HG02642 (cell line): ENCODE results near the gene SNX13.

Experiments used
- ATAC-seq: cut with Tn5 transposase; IDR thresholded peaks from one replicate; pipeline ENCODE4 v1.9.1; 2021; ENCODE audit warnings: mild to moderate bottlenecking; ENCODE audit not compliant: unreplicated experiment, poor library complexity

Gene SNX13

DNA sequence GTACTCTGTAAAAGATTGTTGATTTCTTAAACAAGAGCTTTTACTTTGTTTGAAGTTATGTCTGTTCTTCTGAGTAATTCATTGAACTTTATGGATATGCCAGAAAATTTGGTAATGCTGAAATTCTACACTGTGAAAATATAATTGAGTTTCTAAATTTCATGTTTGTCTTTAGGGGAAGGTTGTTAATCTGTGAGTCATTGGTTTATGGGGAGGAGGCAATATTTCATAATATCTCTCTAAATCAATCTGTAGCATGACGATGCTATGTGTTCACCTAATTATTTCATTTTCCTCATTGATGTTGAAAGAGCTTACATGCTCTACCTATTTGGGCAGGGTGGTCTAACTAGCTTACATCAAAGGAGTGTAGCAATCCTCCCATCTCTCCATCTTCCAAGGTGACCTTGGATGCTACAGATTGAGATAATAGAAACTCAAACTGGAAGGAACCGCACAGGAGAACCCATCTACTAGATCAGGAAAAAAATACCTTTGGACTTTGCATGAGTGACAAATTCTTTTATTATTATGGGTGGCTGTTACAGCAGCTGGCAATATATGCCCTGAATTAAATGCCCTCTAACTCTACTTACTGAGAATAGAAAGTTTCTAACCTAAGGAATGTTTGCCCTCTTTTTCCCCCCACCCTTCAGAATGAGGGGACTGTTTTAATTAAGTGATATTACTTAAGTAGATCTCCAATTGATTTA, 8.4 kb upstream of the SNX13 start:
- ATAC-seq, result no peak

DNA sequence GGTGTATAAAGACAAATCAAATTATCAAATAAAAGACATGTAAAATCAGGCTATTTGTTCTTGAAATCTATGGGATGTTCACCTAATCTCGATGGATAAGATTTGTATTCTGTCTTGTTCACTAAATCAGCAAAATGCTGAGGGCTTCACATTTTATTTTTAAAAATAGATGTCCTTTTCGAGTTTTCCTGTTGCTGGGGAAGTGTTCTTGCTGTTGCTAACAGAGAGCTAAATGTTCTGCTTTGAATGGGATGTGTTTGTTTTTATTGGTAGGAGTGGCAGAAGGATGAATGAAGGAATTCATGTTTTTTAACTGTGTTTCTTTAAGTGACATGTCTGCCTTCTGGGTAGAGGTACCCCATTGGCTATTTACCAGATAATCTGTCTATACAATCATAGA, 7.3 kb upstream of the SNX13 start:
- no peak for ATAC-seq

DNA sequence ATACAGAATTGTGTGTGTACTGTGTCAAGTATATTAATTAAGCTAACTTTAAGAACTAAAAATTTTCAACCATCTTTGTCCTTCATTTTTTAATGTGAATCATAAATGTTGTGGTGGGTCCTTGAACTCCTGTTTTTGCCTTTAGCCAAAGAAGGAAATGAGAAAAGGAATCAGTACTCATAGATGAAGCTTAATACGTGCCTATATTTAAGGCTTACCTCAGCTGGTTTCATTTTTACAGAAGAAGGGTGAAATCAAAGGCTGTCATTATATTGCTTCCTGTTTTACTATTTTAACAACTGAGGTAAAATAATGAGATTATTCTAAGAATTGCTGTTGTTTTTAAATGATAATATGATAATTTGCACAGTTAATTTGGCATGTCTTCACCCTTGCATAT, 6.3 kb upstream of the SNX13 start:
- ATAC-seq, result peak; percentile 74

DNA sequence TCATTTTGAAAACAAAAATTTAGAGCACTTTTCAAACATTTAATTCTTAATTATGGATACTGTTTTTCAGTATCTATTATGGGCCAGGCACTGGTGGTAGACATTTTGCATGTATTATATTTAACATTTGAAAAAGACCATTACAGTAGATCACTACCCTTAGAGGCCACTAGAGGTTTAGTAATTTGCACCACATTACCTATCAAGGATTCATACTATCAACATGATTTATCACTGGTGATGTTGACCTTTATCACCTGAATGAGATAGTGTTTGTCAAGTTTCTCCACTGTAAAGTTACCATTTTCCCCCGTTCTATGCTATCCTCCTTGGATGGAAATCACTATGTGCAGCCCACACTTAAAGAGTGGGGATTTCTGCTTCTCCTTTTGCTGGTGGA, 4.4 kb upstream of the SNX13 start:
- no peak for ATAC-seq

DNA sequence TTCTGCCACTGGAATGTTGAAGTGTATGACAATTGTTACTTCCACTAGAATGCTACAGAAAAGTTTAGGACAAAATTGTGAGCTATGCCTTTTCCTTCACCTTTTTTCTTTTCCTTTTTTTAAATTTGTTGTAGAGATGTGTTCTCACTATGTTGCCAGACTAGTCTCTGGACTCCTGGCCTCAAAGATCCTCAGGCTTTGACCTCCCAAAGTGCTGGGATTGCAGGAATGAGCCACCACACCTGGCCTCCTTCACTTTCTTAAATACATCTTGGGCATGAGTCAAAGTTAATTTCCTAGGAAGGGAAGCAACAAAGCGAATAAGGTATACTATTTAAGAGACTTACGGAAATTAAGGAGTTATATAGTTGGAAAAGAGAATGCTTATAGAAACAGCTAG, 2.7 kb upstream of the SNX13 start:
- no peak for ATAC-seq

DNA sequence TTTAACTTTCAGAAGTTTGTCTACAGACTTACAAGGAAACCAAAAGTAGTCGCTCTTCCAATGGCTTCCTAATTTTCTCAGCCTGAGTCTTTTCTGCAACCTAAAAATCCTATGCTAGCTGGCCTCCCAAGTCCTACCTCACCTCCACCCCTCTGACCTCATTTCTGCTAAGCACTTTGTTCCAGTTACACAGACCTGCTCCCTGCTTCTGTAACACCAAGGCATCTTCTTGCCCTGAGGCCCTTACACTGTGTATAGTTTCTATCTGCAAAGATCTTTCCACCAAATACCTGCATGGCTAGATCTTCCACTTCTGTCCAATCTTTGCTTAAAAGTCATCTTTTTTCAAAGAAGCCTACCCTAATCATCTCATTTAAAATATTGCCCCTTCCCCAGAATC, 1.9 kb upstream of the SNX13 start:
- no peak for ATAC-seq

DNA sequence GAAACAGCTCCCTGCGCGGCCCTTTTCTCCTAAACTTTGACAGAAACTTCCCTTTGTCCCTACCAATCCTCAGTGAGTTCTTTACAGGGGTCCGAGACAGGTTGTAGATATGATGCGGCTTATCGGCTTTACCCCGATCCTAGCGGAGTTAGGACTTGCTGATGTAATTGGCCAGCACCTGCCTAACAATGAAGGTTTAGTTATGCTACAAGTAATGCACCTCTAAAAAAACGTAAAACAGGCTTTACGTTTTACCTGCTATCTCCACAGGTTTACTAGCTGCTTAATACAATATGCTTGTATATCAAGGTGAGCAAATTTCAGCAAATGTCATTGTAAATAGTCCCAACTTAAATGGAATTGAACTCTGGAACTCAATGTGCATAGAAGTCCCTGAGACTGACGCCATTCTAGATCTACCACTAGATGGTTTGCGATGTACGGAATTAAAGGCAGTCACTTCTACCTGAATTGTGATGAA, 697 bp upstream of the SNX13 start:
- peak; percentile 0 for ATAC-seq

DNA sequence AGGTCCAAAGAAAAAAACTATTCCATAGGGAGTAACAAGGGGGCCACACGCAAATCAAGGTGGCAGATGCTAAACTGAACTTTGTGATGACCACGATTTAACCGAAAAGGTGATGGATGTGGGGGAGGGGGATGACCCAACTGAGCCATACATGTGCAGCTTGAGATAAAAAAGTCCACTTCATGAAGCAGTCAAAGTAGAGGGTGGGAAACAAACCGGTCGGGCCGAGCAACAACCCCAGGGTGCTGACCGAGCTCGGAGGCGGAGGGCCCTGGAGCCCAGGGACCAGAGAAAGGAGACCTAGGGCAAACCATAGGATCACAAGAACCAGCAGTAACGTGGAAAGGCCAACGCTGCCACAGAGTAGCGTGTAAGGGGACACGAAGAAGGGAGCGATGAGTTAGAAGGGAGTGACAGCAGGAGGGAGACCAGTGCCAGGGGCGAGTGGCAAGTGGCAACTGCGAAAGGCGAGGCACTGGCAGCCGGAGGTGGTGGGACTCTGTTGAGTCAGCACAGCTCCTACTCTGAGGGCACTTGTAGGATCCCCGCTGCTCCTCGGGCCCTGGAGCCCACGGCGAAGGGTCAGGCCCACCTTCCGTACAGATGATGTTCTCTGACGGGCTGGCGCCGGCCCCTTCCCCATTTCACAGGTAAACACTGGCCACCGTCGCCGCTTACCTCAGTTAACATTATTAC, 540 bp downstream of the SNX13 start:
- ATAC-seq, result peak; percentile 45

DNA sequence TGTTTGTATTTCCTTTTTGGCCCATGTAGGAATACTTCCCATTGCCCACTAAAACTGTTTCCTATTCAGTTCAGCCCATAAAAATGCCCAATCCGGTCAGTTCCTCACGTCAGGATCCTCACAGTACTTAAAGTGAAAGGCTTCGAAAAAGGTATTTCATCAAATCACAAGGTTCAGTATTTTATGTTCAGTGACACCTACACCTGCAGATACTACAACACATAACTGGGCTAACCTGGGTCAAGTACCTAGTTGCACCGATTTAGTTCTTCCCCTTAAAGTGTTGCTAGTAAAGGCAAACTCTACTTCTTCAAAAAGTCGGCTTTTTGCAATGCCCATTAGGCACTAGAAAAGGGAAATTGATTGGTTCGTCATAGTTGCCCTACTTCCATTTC, 1.1 kb downstream of the SNX13 start:
- ATAC-seq, result no peak

DNA sequence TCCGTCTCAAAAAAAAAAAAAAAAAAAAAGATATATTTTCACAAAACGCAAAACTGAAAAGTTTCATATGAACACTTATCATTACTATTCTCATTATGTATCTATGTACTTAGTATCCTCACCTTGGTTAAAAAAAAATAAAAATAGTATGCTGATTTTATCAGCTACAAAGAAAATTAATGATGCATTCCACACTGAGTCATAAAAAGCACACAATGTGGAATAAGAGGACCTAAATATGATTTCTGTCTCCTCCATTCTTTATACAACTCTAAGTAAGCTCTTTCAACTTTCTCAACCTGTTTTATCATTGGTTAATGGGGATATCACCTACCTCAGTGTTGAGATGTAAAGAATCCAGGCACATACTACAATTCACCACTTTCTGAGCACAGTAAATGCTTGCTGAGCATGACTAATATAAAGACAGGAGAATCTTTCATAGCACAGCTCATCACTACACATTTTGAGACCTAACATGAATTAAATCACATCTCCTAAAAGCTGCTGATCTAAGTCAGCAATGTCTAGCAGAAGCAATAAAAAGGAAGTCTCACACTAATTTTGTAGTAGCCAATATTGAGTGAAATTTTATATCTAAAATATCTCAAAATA, 2.7 kb downstream of the SNX13 start:
- ATAC-seq, result no peak

DNA sequence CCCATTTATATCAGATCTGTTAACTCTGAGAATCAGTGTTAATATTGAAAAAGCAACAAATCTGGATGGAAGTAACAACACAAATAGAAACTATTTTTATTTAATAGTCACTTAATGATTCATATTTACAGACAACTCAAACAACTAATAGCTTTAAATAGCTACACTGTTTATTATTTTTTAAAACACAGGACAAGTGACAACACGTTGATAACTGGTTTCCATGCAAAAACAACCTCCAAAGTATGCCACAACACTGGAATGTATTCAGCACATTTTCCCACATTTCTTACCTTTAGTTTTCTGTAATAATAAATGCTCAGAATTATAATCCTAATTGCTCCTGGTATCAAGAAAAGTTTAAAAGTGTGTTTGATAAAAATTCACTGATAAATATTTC, 4.0 kb downstream of the SNX13 start:
- ATAC-seq, result no peak

DNA sequence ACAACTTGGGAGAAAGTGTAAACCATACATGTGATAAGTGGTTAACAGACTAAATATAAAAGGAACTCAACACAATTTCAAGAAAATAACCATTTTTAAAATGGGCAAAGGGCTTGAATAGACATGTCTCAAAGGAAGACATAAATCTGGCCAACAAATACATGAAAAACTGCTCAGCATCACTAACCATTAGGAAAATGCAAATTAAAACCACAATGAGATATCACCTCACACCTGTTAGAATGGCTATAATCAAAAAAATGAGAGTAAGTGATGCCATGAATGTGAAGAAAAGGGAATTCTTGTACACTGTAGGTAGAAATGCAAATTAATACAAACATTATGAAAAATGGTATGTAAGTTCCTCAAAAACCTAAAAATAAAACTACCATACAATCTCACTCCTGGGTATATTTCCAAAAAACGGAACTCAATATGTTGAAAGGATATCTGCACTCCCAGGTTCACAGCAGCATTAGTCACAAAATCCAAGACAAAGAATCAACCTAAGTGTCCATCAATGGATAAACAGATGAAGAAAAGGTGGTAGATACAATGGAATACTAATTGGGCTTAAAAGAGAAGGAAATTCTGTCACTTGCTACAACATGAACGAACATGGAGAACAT, 5.6 kb downstream of the SNX13 start:
- no peak for ATAC-seq

DNA sequence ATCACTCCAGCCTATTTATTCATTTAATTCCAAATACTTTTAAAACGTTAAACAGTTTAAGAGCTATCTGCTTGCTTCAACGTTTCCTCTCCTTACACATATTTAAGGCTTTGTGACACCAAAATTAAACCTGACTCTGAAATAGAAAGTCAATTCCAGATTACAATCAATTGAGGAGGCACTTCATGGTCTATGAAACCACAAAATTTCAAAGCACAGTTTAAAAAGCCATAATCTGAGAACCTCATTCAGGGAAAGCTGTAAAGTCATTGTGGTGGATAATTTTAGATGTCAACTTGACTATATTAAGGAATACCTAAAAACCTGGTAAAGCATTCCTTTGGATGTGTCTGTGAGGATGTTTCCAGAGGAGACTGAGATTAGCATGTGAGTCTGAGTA, 6.2 kb downstream of the SNX13 start:
- ATAC-seq, result no peak

DNA sequence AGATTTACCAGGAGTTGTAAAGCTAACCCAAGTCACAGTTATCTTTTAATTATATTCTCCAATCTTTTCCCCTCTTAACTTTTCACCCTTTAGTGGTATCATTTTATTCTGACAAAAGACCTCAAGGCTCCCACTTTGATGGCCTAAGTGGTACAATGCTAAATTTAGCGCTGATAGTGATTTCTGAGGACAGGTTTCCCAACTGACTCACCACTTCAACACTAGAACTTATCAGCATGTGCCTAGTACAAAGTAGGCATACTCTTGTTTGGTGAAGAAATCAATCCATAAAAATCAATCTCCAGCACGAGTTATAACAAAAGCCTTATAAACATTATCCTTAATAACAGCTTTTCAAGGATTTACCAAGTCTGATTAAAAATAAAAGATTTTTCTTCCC, 7.5 kb downstream of the SNX13 start:
- no peak for ATAC-seq

DNA sequence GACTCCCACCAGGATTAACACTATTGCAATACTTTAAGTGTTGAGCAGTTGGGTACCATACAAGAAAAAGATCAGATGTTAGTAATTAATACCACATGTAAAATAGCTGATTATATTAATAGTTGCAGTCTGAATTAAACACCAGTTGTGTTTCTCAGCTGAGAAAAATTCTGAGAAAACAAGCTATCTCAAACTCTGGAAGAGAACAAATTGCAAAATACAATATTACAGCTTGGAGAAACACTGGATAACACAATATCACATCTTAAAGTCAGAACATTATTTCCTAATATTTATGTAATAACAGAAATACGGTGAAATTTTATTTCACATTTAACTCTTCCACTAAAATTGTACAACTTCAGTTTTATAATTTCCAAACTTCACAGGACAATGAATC, 9.2 kb downstream of the SNX13 start:
- no peak for ATAC-seq

DNA sequence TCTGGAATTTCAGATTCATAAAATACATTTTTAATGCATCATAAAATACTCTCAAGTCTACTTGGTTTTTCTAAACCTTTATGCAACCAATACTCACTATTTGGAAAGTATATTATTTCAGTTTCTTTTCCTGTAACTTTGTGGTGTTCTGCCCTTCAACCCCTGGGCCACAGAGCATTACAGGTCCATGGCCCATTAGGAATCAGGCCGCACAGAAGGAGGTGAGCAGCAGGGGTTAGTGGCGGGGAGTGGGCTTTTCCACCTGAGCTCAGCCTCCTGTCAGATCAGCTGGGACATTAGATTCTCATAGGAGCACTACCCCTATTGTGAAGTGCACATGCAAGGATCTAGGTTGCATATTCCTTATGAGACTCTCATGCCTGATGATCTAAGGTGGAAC, 9.7 kb downstream of the SNX13 start:
- ATAC-seq, result no peak

DNA sequence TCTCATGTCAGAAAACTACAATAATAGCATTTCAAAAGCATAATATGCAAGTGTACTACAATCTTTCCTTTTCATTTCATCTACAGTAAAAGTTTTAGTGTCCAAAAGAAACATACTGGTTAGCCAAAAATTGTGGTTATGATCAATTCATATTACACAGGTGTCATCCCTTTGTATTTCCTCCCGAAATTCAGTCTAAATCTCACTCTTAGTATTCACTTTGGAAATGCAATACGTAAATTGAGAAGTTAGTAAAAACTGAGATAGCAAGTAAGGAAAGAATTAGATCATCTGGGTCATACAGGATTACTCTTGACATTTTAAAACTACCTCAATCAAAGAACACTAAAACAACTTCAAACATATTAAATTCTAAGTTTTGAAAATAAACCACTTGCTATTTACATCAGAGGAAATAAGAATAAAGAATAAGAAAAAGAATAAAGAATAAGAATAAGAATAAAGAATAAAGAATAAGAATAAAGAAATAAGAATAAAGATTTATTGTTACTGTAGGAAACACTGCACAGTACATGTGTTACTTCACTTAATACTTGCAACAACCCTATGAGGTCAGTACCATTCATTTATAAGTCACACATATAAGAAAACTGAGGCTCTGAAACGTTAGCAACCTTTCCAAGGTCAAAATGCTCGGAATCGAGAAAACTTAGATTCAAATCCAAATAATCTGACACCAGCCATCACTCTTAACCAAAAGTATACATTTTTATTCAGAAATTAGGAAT, 10.5 kb downstream of the SNX13 start:
- no peak for ATAC-seq

DNA sequence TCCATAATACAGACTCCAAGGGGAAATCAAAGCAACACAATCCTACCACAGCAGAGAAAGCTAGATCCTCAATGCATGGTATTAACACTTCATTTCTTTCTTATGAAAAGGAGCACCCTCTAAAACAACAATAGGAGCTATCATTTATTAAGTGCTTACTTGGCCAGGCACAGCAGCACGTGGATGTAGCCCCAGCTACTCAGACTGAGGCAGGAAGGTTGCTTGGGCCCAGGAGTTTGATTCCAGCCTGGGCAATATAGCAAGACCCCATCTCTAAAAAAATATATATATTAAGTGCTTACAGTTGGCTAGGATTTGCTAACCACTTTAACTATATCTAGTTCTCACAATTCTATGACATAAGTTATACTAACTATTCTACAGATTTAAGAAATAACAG, 12.2 kb downstream of the SNX13 start:
- ATAC-seq, result no peak

DNA sequence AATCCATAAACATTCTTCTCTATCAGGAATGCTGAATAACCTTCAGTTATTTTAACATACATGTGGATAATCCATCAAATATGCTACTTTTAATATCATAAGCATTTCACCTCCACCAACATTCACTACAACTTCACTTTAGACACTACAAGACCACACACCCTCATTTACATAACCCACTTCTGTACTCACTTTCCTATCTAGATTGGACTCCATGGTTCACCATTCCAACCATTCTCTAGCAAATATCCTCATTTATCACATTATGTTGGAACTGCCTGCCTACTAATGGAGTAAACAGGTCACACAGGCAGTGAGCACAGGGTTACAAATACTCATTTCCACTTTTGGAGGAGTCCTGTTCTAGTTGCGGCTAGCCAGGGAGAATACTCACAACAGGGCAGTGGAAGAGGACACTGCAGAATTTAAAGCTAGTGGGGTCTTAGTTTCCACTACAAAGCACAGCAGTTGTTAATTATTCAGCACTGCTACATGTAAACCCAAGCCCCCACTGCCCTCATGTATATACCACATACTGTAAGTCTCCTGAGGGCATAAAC, 18.4 kb downstream of the SNX13 start:
- no peak for ATAC-seq

DNA sequence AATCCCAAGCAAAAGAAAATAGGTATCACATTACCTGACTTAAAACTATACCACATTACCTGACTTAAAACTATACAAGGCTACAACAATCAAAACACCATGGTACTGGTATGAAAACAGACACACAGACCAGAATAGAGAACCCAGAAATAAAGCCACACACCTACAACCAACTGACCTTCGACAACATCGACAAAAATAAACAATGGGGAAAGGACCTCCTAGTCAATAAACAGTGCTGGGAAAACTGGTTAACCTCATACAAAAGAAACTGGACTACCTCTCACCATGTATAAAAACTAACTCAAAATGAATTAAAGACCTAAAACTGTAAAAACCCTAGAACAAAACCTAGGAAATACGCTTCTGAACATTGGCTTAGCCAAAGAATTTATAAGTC, 22.5 kb downstream of the SNX13 start:
- no peak for ATAC-seq
